GM12874 (cell line): ENCODE data around the gene CYB561A3.

ENCODE experiments used
- CTCF ChIP-seq: IDR thresholded peaks from 2 replicates; pipeline ENCODE4 v1.5.1; 2011; ENCODE audit warnings: low read depth, mild to moderate bottlenecking, control low read depth, low read length, moderate library complexity; ENCODE audit not compliant: insufficient read depth

CYB561A3 gene

GRCh38 chr11:61377461-61378160, 15.9 kb upstream of the CYB561A3 start:
- TF ChIP-seq CTCF = no peak

GRCh38 chr11:61375761-61376108, 14.1 kb upstream of the CYB561A3 start:
- no peak for TF ChIP-seq CTCF

GRCh38 chr11:61372659-61373420, 11.2 kb upstream of the CYB561A3 start:
- no peak for TF ChIP-seq CTCF

GRCh38 chr11:61370349-61371005, 8.8 kb upstream of the CYB561A3 start:
- TF ChIP-seq CTCF = no peak

- no peak for TF ChIP-seq CTCF
Observed at GRCh38 chr11:61369372-61370348, 8.0 kb upstream of the CYB561A3 start.

- no peak for TF ChIP-seq CTCF
Observed at GRCh38 chr11:61368646-61369045, 7.0 kb upstream of the CYB561A3 start.
